WTC11 (cell line): ENCODE results near the gene MRC2. TPM values are rescaled to one million over a fixed set of nuclear protein-coding genes. Genes with fewer than 3 reads are reported as not detected.

Experiments
- ATAC-seq: fragments of 200-7000 bp; cut with Tn5 transposase; 2 replicates; pipeline ENCODE4 v1.10.0; 2021; ENCODE audit warnings: mild to moderate bottlenecking, moderate library complexity
- CTCF ChIA-PET: fragments of 300-600 bp; sonication (Branson Sonifier 250); formaldehyde crosslinking; loops from one replicate; lab custom pipeline; 2021; ENCODE audit warnings: antibody characterized with exemption; lab: Charles Lee
- POLR2A ChIA-PET: fragments of 350-600 bp; sonication (Branson Sonifier 250); formaldehyde crosslinking; loops from one replicate; lab custom pipeline; 2021; ENCODE audit warnings: antibody characterized with exemption; lab: Charles Lee
- DNase-seq: peaks from one replicate; pipeline ENCODE4 v3.0.0; 2021; ENCODE audit warnings: low spot score
- H3K27ac Mint-ChIP-seq: 2 replicates; pipeline ENCODE4 v1.8.0; 2021; ENCODE audit warnings: mixed read lengths
- H3K27me3 Mint-ChIP-seq: 2 replicates; pipeline ENCODE4 v1.8.0; 2021; ENCODE audit warnings: low read depth, mild to moderate bottlenecking, moderate library complexity, mixed read lengths
- H3K36me3 Mint-ChIP-seq: 2 replicates; pipeline ENCODE4 v1.8.0; 2021; ENCODE audit warnings: mixed read lengths
- H3K4me1 Mint-ChIP-seq: 2 replicates; pipeline ENCODE4 v1.8.0; 2022; ENCODE audit warnings: mixed read lengths
- H3K4me3 Mint-ChIP-seq: 2 replicates; pipeline ENCODE4 v1.8.0; 2021; ENCODE audit warnings: mild to moderate bottlenecking, moderate library complexity, mixed read lengths
- H3K9me3 Mint-ChIP-seq: 2 replicates; pipeline ENCODE4 v1.8.0; 2021; ENCODE audit warnings: mixed read lengths
- ATF1 ChIP-seq: sonication (generic); formaldehyde crosslinking; IDR thresholded peaks from 2 replicates; pipeline ENCODE4 v1.8.1; 2023; ENCODE audit warnings: mild to moderate bottlenecking, moderate library complexity, missing genetic modification reagents
- CREM ChIP-seq: sonication (generic); formaldehyde crosslinking; IDR thresholded peaks from 2 replicates; pipeline ENCODE4 v1.8.1; 2022; ENCODE audit warnings: mild to moderate bottlenecking, missing genetic modification reagents, moderate library complexity
- ETV6 ChIP-seq: sonication (generic); formaldehyde crosslinking; IDR thresholded peaks from 2 replicates; pipeline ENCODE4 v1.8.1; 2022; ENCODE audit warnings: mild to moderate bottlenecking, missing genetic modification reagents
- FOXJ3 ChIP-seq: sonication (generic); formaldehyde crosslinking; IDR thresholded peaks from 2 replicates; pipeline ENCODE4 v1.9.0; 2021; ENCODE audit warnings: missing genetic modification reagents, mild to moderate bottlenecking, borderline replicate concordance
- FOXP1 ChIP-seq: sonication (generic); formaldehyde crosslinking; IDR thresholded peaks from 2 replicates; pipeline ENCODE4 v1.8.0; 2022; ENCODE audit warnings: missing genetic modification reagents, mild to moderate bottlenecking, moderate library complexity, borderline replicate concordance
- GTF2I ChIP-seq: fragments of 250-450 bp; sonication (Bioruptor Pico); conservative IDR thresholded peaks from 2 replicates; pipeline ENCODE4 v1.4.0; 2021; ENCODE audit warnings: mild to moderate bottlenecking
- KAT7 ChIP-seq: sonication (generic); formaldehyde crosslinking; IDR thresholded peaks from 2 replicates; pipeline ENCODE4 v1.8.1; 2023; ENCODE audit warnings: missing genetic modification reagents, mild to moderate bottlenecking, borderline replicate concordance
- PRDM15 ChIP-seq: sonication (generic); formaldehyde crosslinking; IDR thresholded peaks from 2 replicates; pipeline ENCODE4 v1.8.0; 2022; ENCODE audit warnings: missing genetic modification reagents
- SMAD4 ChIP-seq: sonication (generic); formaldehyde crosslinking; IDR thresholded peaks from 2 replicates; pipeline ENCODE4 v1.8.0; 2022; ENCODE audit warnings: mild to moderate bottlenecking, missing genetic modification reagents
- SP1 ChIP-seq: sonication (generic); formaldehyde crosslinking; conservative IDR thresholded peaks from 2 replicates; pipeline ENCODE4 v1.8.1; 2022; ENCODE audit warnings: missing genetic modification reagents
- ZBTB43 ChIP-seq: sonication (generic); formaldehyde crosslinking; IDR thresholded peaks from 2 replicates; pipeline ENCODE4 v1.8.1; 2023; ENCODE audit warnings: mild to moderate bottlenecking, missing genetic modification reagents
- total RNA-seq: library from RNA; stranded (reverse); gene quantifications from 3 replicates; pipeline ENCODE4 v1.2.3, GENCODE V29; 2021
- TF ChIP-seq, protein P1 (sequence below): sonication (generic); formaldehyde crosslinking; IDR thresholded peaks from 2 replicates; pipeline ENCODE4 v1.8.1; 2023; ENCODE audit warnings: mild to moderate bottlenecking, moderate library complexity, missing genetic modification reagents
- TF ChIP-seq, protein P2 (sequence below): sonication (generic); formaldehyde crosslinking; IDR thresholded peaks from 2 replicates; pipeline ENCODE4 v1.8.1; 2023; ENCODE audit warnings: mild to moderate bottlenecking, missing genetic modification reagents, moderate library complexity
- TF ChIP-seq, protein P3 (sequence below): sonication (generic); formaldehyde crosslinking; IDR thresholded peaks from 2 replicates; pipeline ENCODE4 v1.8.0; 2023; ENCODE audit warnings: missing genetic modification reagents
- TF ChIP-seq, protein P4 (sequence below): fragments of 250-450 bp; sonication (Bioruptor Pico); IDR thresholded peaks from 2 replicates; pipeline ENCODE4 v2.1.2; 2022; ENCODE audit warnings: mild to moderate bottlenecking, moderate library complexity

The MRC2 gene
- total RNA-seq, 1 experiment from 2014 or later: 35.3 TPM

- no peak for TF ChIP-seq FOXJ3 (CRISPR knock-in tag)
- no peak for TF ChIP-seq CREM (CRISPR knock-in tag)
- TF ChIP-seq SP1 (CRISPR knock-in tag): no peak
- no peak for TF ChIP-seq GTF2I (CRISPR knock-in tag)
- TF ChIP-seq PRDM15 (CRISPR knock-in tag): no peak
Observed at GRCh38 chr17:62597150-62597549, 30.3 kb upstream of the MRC2 start (continued).

GRCh38 chr17:62597920-62598319 is 29.6 kb upstream of the MRC2 start:
- Mint-ChIP-seq H3K27me3 (no peaks in the 10 kb centered on the region), H3K9me3 (peaks cover 14% of the 10 kb centered on the region), H3K36me3 (peaks cover 56% of the 10 kb centered on the region), H3K4me1 (0 out of 2 replicates have a peak, but pooled peaks cover 6% of the 10 kb centered on the region), H3K27ac (no peak overlapping the region), H3K4me3 (no peak overlapping the region)
- no peak for ATAC-seq
- TF ChIP-seq SMAD4 (CRISPR knock-in tag): no peak
- no peak for TF ChIP-seq FOXP1 (CRISPR knock-in tag)
- TF ChIP-seq KAT7: no peak
- TF ChIP-seq ETV6 (CRISPR knock-in tag): no peak
- no peak for TF ChIP-seq FOXJ3 (CRISPR knock-in tag)
- TF ChIP-seq, protein P1, sequence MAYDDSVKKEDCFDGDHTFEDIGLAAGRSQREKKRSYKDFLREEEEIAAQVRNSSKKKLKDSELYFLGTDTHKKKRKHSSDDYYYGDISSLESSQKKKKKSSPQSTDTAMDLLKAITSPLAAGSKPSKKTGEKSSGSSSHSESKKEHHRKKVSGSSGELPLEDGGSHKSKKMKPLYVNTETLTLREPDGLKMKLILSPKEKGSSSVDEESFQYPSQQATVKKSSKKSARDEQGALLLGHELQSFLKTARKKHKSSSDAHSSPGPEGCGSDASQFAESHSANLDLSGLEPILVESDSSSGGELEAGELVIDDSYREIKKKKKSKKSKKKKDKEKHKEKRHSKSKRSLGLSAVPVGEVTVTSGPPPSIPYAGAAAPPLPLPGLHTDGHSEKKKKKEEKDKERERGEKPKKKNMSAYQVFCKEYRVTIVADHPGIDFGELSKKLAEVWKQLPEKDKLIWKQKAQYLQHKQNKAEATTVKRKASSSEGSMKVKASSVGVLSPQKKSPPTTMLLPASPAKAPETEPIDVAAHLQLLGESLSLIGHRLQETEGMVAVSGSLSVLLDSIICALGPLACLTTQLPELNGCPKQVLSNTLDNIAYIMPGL (CRISPR knock-in tag): no peak
- TF ChIP-seq, protein P2, sequence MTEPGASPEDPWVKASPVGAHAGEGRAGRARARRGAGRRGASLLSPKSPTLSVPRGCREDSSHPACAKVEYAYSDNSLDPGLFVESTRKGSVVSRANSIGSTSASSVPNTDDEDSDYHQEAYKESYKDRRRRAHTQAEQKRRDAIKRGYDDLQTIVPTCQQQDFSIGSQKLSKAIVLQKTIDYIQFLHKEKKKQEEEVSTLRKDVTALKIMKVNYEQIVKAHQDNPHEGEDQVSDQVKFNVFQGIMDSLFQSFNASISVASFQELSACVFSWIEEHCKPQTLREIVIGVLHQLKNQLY: no peak
- TF ChIP-seq, protein P3, sequence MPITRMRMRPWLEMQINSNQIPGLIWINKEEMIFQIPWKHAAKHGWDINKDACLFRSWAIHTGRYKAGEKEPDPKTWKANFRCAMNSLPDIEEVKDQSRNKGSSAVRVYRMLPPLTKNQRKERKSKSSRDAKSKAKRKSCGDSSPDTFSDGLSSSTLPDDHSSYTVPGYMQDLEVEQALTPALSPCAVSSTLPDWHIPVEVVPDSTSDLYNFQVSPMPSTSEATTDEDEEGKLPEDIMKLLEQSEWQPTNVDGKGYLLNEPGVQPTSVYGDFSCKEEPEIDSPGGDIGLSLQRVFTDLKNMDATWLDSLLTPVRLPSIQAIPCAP (CRISPR knock-in tag): no peak
- TF ChIP-seq, protein P4, sequence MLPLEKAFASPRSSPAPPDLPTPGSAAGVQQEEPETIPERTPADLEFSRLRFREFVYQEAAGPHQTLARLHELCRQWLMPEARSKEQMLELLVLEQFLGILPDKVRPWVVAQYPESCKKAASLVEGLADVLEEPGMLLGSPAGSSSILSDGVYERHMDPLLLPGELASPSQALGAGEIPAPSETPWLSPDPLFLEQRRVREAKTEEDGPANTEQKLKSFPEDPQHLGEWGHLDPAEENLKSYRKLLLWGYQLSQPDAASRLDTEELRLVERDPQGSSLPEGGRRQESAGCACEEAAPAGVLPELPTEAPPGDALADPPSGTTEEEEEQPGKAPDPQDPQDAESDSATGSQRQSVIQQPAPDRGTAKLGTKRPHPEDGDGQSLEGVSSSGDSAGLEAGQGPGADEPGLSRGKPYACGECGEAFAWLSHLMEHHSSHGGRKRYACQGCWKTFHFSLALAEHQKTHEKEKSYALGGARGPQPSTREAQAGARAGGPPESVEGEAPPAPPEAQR: no peak
- TF ChIP-seq ATF1 (CRISPR knock-in tag): no peak
- no peak for TF ChIP-seq ZBTB43 (CRISPR knock-in tag)
- ChIA-PET CTCF (no interaction called here), POLR2A (no interaction called here)
- no peak for DNase-seq
